Mesenchymal stem cell (in vitro differentiated cells and primary cell): Measurements from ENCODE around the gene ST7.
A peak's percentile ranks its signal among the peaks of the same experiment; 100 is the strongest.

Experiments used
- DNase-seq: peaks from one replicate; pipeline ENCODE4 v3.0.0-alpha.2; 2013
- H2AFZ ChIP-seq: one replicate; pipeline ENCODE4 v1.6.1; 2013; ENCODE audit warnings: low read depth, mild to moderate bottlenecking, control low read depth, inconsistent platforms, low read length, moderate library complexity
- H2AK5ac ChIP-seq: 2 replicates; pipeline ENCODE4 v1.6.1; 2013; ENCODE audit warnings: low read length, moderate library complexity, mild to moderate bottlenecking, inconsistent platforms; ENCODE audit not compliant: severe bottlenecking
- H2BK120ac ChIP-seq: one replicate; pipeline ENCODE4 v1.6.1; 2013; ENCODE audit warnings: low read depth, mild to moderate bottlenecking, inconsistent platforms, low read length, moderate library complexity
- H2BK12ac ChIP-seq, 2 experiments: one replicate each; pipeline ENCODE4 v1.6.1; 2013; ENCODE audit warnings: inconsistent platforms in 2 of 2, low read length in 2 of 2, mild to moderate bottlenecking in 2 of 2, moderate library complexity in 2 of 2, control low read depth in 1 of 2
- H2BK15ac ChIP-seq: one replicate; pipeline ENCODE4 v1.6.1; 2013; ENCODE audit warnings: mild to moderate bottlenecking, low read depth, inconsistent platforms; ENCODE audit not compliant: poor library complexity, severe bottlenecking
- H2BK5ac ChIP-seq: 2 replicates; pipeline ENCODE4 v1.6.1; 2013; ENCODE audit warnings: low read depth, mild to moderate bottlenecking, low read length, control low read depth, inconsistent platforms; ENCODE audit not compliant: poor library complexity, severe bottlenecking
- H3K14ac ChIP-seq, 2 experiments: one replicate each; pipeline ENCODE4 v1.6.1; 2013; ENCODE audit warnings: inconsistent platforms in 2 of 2, low read length in 2 of 2, control low read depth in 1 of 2, mild to moderate bottlenecking in 1 of 2, moderate library complexity in 1 of 2
- H3K18ac ChIP-seq, 2 experiments: one replicate each; pipeline ENCODE4 v1.6.1; 2013; ENCODE audit warnings: inconsistent platforms in 2 of 2, low read length in 2 of 2, control low read depth in 1 of 2, low read depth in 1 of 2, mild to moderate bottlenecking in 1 of 2
- H3K23ac ChIP-seq, 2 experiments: one replicate each; pipeline ENCODE4 v1.6.1; 2013; ENCODE audit warnings: inconsistent platforms in 2 of 2, low read length in 2 of 2, mild to moderate bottlenecking in 2 of 2, moderate library complexity in 2 of 2, control low read depth in 1 of 2
- H3K27ac ChIP-seq: 2 replicates; pipeline ENCODE4 v1.5.1; 2013; ENCODE audit warnings: mild to moderate bottlenecking, moderate library complexity, low read length, control low read depth, inconsistent platforms; ENCODE audit not compliant: poor library complexity, severe bottlenecking
- H3K27me3 ChIP-seq, 2 experiments: 2 replicates each; pipeline versions ENCODE4 v1.6.1 to v1.7.0; 2013; ENCODE audit warnings: low read length in 2 of 2, mild to moderate bottlenecking in 2 of 2, moderate library complexity in 2 of 2, control low read depth in 1 of 2, inconsistent platforms in 1 of 2; ENCODE audit not compliant: control insufficient read depth in 1 of 2, insufficient read depth in 1 of 2
- H3K36me3 ChIP-seq, 2 experiments: 2 replicates each; pipeline versions ENCODE4 v1.6.1 to v1.7.0; 2013; ENCODE audit warnings: low read length in 2 of 2, control low read depth in 1 of 2, inconsistent platforms in 1 of 2, low read depth in 1 of 2, mild to moderate bottlenecking in 1 of 2; ENCODE audit not compliant: insufficient read depth in 2 of 2, control insufficient read depth in 1 of 2
- H3K4ac ChIP-seq, 2 experiments: one replicate each; pipeline ENCODE4 v1.6.1; 2013; ENCODE audit warnings: inconsistent platforms in 2 of 2, low read length in 2 of 2, mild to moderate bottlenecking in 2 of 2, moderate library complexity in 2 of 2, control low read depth in 1 of 2, low read depth in 1 of 2
- H3K4me1 ChIP-seq: 2 replicates; pipeline ENCODE4 v1.6.1; 2013; ENCODE audit warnings: low read depth, low read length, control low read depth; ENCODE audit not compliant: control insufficient read depth, insufficient read depth
- H3K4me2 ChIP-seq: 2 replicates; pipeline ENCODE4 v1.6.1; 2013; ENCODE audit warnings: low read length, mild to moderate bottlenecking, inconsistent platforms; ENCODE audit not compliant: poor library complexity, severe bottlenecking
- H3K4me3 ChIP-seq, 2 experiments: 2 replicates each; pipeline versions ENCODE4 v1.5.1 to v1.7.0; 2013; ENCODE audit warnings: low read length in 2 of 2, mild to moderate bottlenecking in 2 of 2, control low read depth in 1 of 2, low read depth in 1 of 2; ENCODE audit not compliant: insufficient read depth in 1 of 2
- H3K79me1 ChIP-seq: replicated peaks from 2 replicates; pipeline ENCODE4 v1.6.1; 2013; ENCODE audit warnings: mild to moderate bottlenecking, control low read depth, low read length, inconsistent platforms; ENCODE audit not compliant: poor library complexity, severe bottlenecking
- H3K9ac ChIP-seq: 2 replicates; pipeline ENCODE4 v1.7.0; 2013; ENCODE audit warnings: mild to moderate bottlenecking, low read length, moderate library complexity
- H3K9me3 ChIP-seq: 2 replicates; pipeline ENCODE4 v1.7.0; 2013; ENCODE audit warnings: mild to moderate bottlenecking, low read length; ENCODE audit not compliant: control insufficient read depth
- H4K8ac ChIP-seq: one replicate; pipeline ENCODE4 v1.6.1; 2013; ENCODE audit warnings: inconsistent platforms, mild to moderate bottlenecking, low read length, moderate library complexity
- H4K91ac ChIP-seq: one replicate; pipeline ENCODE4 v1.6.1; 2013; ENCODE audit warnings: mild to moderate bottlenecking, low read length, inconsistent platforms
- WGBS: methylation state at CpG from one replicate; pipeline ENCODE4 v1.1.7; 2013; ENCODE audit warnings: mixed read lengths; 5-methylcytosine and 5-hydroxymethylcytosine counted together

The ST7 gene

DNA sequence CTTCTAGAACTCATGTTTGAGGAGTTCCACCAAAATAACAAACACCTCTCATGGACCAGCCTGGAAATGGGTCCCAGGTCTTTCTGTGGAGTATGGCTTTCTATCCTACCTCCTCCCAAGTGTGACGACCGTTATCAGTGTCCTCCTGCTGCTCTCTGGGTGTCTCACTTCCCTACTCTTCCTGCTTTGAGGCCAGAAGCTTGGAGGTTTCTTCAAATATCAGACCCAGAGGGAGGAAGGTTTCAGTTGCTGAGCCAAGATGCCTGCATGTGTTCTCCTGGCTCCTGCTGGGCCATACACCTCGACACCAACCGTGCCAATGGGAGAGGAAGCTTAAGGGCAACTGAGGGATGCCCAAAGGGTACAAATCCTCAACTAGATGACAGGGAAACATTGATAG, 255.0 kb downstream of the ST7 start:
- Histone ChIP-seq H2BK120ac (no peak overlapping the region), H3K9ac (no peak overlapping the region), H3K18ac (no peak overlapping the region), H3K79me1 (peaks cover 1% of the 10 kb centered on the region), H2AK5ac (no peak overlapping the region), H4K91ac (no peak overlapping the region), H2BK5ac (no peak overlapping the region), H2BK12ac (no peak overlapping the region), H3K36me3 (peaks cover 9 to 28% of the 10 kb centered on the region in 2 experiments), H2BK15ac (no peak overlapping the region), H3K4me2 (no peak overlapping the region), H2AFZ (no peak overlapping the region), H3K4me1 (no peaks in the 10 kb centered on the region), H3K27ac (no peak overlapping the region), H3K14ac (no peak overlapping the region), H3K27me3 (no peaks in the 10 kb centered on the region), H3K9me3 (no peaks in the 10 kb centered on the region), H3K23ac (no peak overlapping the region), H3K4me3 (no peak overlapping the region), H4K8ac (no peak overlapping the region), H3K4ac (no peak overlapping the region)
- no peak for DNase-seq
- WGBS, result 80% methylated on average over 4 of the region's 4 CpGs

DNA sequence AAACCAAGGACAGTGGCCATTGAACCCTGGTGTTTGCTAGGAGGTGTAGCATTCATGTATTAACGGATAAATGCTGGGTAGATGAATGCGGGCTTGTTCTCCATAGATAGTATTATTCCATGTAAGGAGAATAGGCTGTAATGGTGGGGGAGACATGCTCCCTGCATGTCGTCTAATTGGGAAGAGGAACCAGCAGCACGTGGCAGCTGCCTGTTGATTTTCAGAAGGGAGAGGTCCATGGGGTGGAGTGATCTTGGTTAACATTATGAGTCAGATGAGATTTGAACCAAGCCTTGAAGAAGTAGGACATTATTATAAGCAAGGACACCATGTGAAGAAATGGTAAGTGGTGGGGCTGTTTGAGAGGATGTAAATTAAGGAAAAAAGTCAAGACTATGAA, 257.1 kb downstream of the ST7 start:
- Histone ChIP-seq H3K4ac (no peak overlapping the region), H4K91ac (no peak overlapping the region)
- 95% methylated on average over 4 of the region's 4 CpGs for WGBS

DNA sequence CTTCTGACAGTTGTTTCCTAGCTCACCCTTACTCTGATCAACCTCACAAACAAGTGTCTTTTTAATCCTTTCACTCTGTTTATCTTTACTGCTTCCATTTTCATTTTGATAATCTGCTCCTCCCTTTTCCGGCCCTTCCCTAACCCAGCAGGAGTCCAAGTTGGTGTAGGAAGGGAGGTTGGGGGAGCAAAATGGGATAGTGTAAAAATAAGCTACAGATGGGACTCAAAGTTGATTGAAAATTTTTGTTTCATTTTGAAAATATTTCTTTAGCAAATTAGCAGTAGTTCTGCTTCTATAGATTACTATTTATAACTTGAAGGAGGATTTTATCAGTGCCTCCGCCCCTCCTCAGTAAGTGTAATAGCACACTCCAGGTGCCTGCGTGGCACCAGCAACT, 257.6 kb downstream of the ST7 start:
- H3K23ac ChIP-seq, result no peak overlapping the region
- peaks cover 9 to 26% of the 10 kb centered on the region in 2 experiments for H3K36me3 ChIP-seq
- no peak overlapping the region for H3K14ac ChIP-seq
- no peak overlapping the region for H3K18ac ChIP-seq
- H2BK5ac ChIP-seq, result no peak overlapping the region
- no peak overlapping the region for H3K4ac ChIP-seq
- H3K4me1 ChIP-seq, result no peaks in the 10 kb centered on the region
- H3K27ac ChIP-seq, result no peak overlapping the region
- peak overlapping the region; percentile 39 for H2AK5ac ChIP-seq
- H2BK15ac ChIP-seq, result no peak overlapping the region
- no peaks in the 10 kb centered on the region for H3K9me3 ChIP-seq
- H4K91ac ChIP-seq, result no peak overlapping the region
- no peaks in the 10 kb centered on the region for H3K27me3 ChIP-seq
- no peak overlapping the region for H2BK120ac ChIP-seq
- no peak overlapping the region for H3K9ac ChIP-seq
- H2BK12ac ChIP-seq, result no peak overlapping the region
- H3K4me3 ChIP-seq, result no peak overlapping the region
- H3K79me1 ChIP-seq, result peaks cover 3% of the 10 kb centered on the region
- no peak overlapping the region for H4K8ac ChIP-seq
- DNase-seq, result no peak
- 94% methylated on average over 3 of the region's 3 CpGs for WGBS
- H2AFZ ChIP-seq, result no peak overlapping the region
- no peak overlapping the region for H3K4me2 ChIP-seq

More for the DNA sequence above, 257.1 kb downstream of the ST7 start:
- no peaks in the 10 kb centered on the region for H3K27me3 ChIP-seq
- H2BK5ac ChIP-seq, result no peak overlapping the region
- peaks cover 9 to 26% of the 10 kb centered on the region in 2 experiments for H3K36me3 ChIP-seq
- no peak overlapping the region for H2BK120ac ChIP-seq
- no peaks in the 10 kb centered on the region for H3K9me3 ChIP-seq
- no peak overlapping the region for H2AK5ac ChIP-seq
- no peak overlapping the region for H3K4me2 ChIP-seq
- H3K23ac ChIP-seq, result no peak overlapping the region
- no peak for DNase-seq
- peaks cover 1% of the 10 kb centered on the region for H3K79me1 ChIP-seq
- H4K8ac ChIP-seq, result no peak overlapping the region
- H2AFZ ChIP-seq, result no peak overlapping the region
- H3K4me3 ChIP-seq, result no peak overlapping the region
- H2BK15ac ChIP-seq, result no peak overlapping the region
- no peaks in the 10 kb centered on the region for H3K4me1 ChIP-seq
- H3K14ac ChIP-seq, result no peak overlapping the region
- H3K18ac ChIP-seq, result no peak overlapping the region
- no peak overlapping the region for H2BK12ac ChIP-seq
- no peak overlapping the region for H3K9ac ChIP-seq
- no peak overlapping the region for H3K27ac ChIP-seq

DNA sequence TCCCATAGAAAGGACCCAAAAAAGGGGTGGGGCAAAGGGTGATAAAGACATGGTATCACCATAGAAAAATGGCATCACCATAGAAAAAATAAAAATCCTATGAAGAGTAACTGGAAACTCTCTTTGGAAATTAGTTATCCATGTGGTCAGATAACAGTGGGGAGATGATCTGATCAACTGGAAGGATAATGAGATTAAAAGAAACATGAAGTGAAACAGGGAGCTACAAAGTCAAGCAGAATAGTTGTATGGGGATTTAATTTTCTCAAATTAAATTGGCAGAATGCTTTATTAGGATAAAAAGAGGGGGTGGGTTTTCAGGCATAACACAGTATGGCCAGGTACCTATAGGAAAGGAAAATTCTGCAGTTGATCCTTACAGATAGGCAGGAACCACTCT, 258.3 kb downstream of the ST7 start:
- no peak overlapping the region for H2AK5ac ChIP-seq
- H4K8ac ChIP-seq, result no peak overlapping the region
- H2BK12ac ChIP-seq, result no peak overlapping the region
- no peak overlapping the region for H3K9ac ChIP-seq
- DNase-seq, result no peak
- H2BK15ac ChIP-seq, result no peak overlapping the region
- no peak overlapping the region for H3K4me2 ChIP-seq
- H3K9me3 ChIP-seq, result no peaks in the 10 kb centered on the region
- peaks cover 3% of the 10 kb centered on the region for H3K79me1 ChIP-seq
- no peak overlapping the region for H3K23ac ChIP-seq
- peaks cover 2% of the 10 kb centered on the region for H3K4me1 ChIP-seq
- H3K27me3 ChIP-seq, result no peaks in the 10 kb centered on the region
- no peak overlapping the region for H2BK120ac ChIP-seq
- no peak overlapping the region for H3K18ac ChIP-seq
- H3K4ac ChIP-seq, result no peak overlapping the region
- H3K27ac ChIP-seq, result no peak overlapping the region
- no peak overlapping the region for H4K91ac ChIP-seq
- H3K4me3 ChIP-seq, result no peak overlapping the region
- no peak overlapping the region for H2BK5ac ChIP-seq
- H2AFZ ChIP-seq, result no peak overlapping the region
- H3K36me3 ChIP-seq, result peaks cover 9 to 26% of the 10 kb centered on the region in 2 experiments
- no peak overlapping the region for H3K14ac ChIP-seq
